Lower leg skin (tissue), 4 donors: Measurements from ENCODE around the gene ZCCHC2. TPM values are rescaled to one million over a fixed set of nuclear protein-coding genes. Genes with fewer than 3 reads are reported as not detected.

Experiments used
- DNase-seq, 2 donors: peaks; one replicate each; pipeline ENCODE4 v3.0.0-alpha.2; 2019; ENCODE audit warnings: low spot score in 2 of 2
- H3K4me3 ChIP-seq: fragments of 200-600 bp; sonication (generic); 2 replicates; pipeline ENCODE4 v1.5.1; 2017; ENCODE audit warnings: mild to moderate bottlenecking, low read depth; ENCODE audit not compliant: poor library complexity, severe bottlenecking
- CTCF ChIP-seq, 3 donors: fragments of 450-650 bp; IDR thresholded peaks; one replicate each; pipeline ENCODE4 v1.5.1; 2016; ENCODE audit warnings: antibody characterized with exemption in 3 of 3, mild to moderate bottlenecking in 3 of 3, moderate library complexity in 2 of 3
- POLR2A ChIP-seq, 2 donors: fragments of 450-650 bp; IDR thresholded peaks; one replicate each; pipeline ENCODE4 v1.6.1; 2016 to 2017; ENCODE audit warnings: antibody characterized with exemption in 2 of 2, mild to moderate bottlenecking in 1 of 2, moderate library complexity in 1 of 2
- WGBS, 2 donors: methylation state at CpG; one replicate each; pipeline ENCODE4 v1.1.5; 2018; 5-methylcytosine and 5-hydroxymethylcytosine counted together
- intact Hi-C: fragments of 100-400 bp; cut with DNase I; formaldehyde crosslinking; loops from one replicate; pipeline ENCODE4 v1.15.0; 2023; ENCODE audit warnings: low total_unique reads
- total RNA-seq, 4 donors: library from RNA; depleted of rRNA; stranded (reverse); fragments of >200 nt; gene quantifications; one replicate each; pipeline ENCODE4 v1.1.0, GENCODE V29; 2016

Gene ZCCHC2
- total RNA-seq, 4 donors from 2014 or later = 23.0 to 34.1 (median 27.8) TPM

- peak overlapping the region; percentile 80 for H3K4me3 ChIP-seq
- 2 to 4% methylated on average over 32 to 42 of the region's 57 CpGs for WGBS, 2 donors
- TF ChIP-seq POLR2A (IDR thresholded peaks at IDR 0.05) (no peak), CTCF (IDR thresholded peaks at IDR 0.05) (no peak)
- peak; percentile 43 to 93 for DNase-seq
- intact Hi-C loops = no loop called here
Observed at GRCh38 chr18:62524440-62525200, 1.8 kb downstream of the ZCCHC2 start.

DNA sequence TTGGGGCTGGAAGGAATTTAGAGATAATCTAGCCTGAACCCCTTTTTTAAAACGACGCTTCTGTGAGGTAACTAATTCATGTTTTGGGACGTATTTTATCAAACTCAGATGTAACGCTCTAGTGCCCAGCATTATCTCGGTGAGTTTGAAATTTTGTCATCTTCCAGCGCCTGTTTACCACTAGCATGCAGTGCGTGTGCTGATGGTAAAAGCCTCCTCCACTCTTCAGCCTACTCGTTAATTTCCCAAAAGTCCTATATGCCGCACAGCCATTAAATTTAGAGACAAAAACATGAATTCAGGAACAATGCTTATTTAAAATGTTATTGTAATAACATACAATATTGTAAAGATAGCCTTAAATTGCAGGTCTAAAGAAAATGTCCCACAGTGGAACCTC, 2.8 kb downstream of the ZCCHC2 start:
- no peak for TF ChIP-seq POLR2A (IDR thresholded peaks at IDR 0.05)
- no peak for TF ChIP-seq CTCF (IDR thresholded peaks at IDR 0.05)
- intact Hi-C loops = no loop called here
- whole genome bisulfite sequencing, 2 donors = 55 to 59% methylated on average over 9 of the region's 9 CpGs
- H3K4me3 ChIP-seq = no peak overlapping the region
- no peak for DNase-seq

DNA sequence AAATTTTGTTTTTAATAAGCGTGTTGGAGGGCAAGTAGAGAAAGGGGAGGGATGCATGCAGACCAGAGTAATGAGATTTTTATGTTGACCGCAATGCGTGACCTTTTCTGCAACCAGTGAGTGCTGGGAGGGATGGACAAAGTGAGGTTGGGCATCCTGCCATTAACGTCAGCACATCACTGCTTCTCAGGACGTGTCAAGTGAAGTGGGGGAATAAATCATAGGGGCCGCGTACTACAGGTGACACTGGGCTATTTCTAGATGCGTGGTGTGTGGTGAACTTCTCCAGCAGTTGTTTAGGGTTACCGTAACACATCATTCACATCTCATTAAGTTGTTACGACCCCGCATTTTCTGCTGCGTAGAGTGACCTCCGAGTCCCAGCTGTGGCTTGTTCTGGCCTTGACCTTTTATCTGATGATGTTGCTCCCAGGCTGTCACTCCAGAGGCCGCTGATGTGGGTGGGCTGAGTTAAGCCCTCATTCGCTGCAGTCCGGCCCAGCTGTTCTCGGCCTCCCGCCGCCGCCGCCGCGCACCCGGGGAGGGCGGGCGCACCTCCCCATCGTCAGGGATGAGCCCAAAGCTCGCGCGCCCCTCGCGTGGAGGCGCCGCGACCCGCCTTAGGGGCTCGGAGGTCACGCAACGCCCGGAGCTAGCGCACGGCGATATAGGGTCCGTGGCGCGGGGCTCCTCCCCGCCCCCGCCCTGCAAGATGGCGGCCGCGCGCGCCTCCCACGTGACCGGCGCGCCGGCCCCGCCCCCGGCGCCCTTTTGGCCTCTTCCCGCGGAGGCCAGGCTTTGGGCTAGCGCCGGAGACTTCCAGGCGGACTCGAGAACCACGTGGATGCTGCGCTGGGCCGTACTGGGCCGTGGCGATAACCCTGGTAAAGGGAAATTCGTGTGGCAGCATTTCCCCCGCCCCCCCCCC, 3.5 kb downstream of the ZCCHC2 start:
- 1 to 2% methylated on average over 35 to 39 of the region's 74 CpGs for WGBS, 2 donors
- H3K4me3 ChIP-seq = peak overlapping the region; percentile 77
- TF ChIP-seq CTCF (IDR thresholded peaks at IDR 0.05) (no peak), POLR2A (IDR thresholded peaks at IDR 0.05) (peak in 1 of 2 donors; percentile 74)
- intact Hi-C loops = no loop called here
- DNase-seq = peak; percentile 78 to 95

DNA sequence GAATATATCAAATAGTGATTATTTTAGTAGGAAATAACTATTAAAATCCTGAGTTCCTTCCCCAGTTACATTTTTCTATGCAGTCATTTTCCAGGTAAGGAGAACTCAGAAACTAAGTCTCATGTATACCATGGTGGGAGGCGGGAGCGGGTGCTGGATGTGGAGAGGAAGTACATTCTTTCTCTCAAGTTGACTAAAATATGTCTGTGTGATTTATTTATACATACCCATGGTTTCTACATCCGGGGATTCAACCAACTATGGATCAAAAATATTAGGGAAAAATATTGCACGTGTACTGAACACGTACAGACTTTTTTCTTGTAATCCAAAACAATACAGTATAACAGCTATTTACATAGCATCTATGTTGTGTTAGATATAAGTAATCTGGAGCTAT, 6.8 kb downstream of the ZCCHC2 start:
- H3K4me3 ChIP-seq = no peak overlapping the region
- intact Hi-C loops = no loop called here
- TF ChIP-seq CTCF (IDR thresholded peaks at IDR 0.05) = no peak
- TF ChIP-seq POLR2A (IDR thresholded peaks at IDR 0.05) = no peak
- WGBS, 2 donors = 81 to 86% methylated on average over 5 of the region's 5 CpGs
- DNase-seq = no peak

GRCh38 chr18:62531078-62531477, 8.3 kb downstream of the ZCCHC2 start:
- H3K4me3 ChIP-seq = no peak overlapping the region
- WGBS, 2 donors = 46 to 62% methylated on average over 4 of the region's 4 CpGs
- no peak for TF ChIP-seq CTCF (IDR thresholded peaks at IDR 0.05)
- no peak for TF ChIP-seq POLR2A (IDR thresholded peaks at IDR 0.05)
- intact Hi-C loops = no loop called here
- no peak for DNase-seq
